Gastroesophageal sphincter (tissue), 4 donors: ENCODE measurements around the gene RTL10. TPM values are rescaled to one million over a fixed set of nuclear protein-coding genes. Genes with fewer than 3 reads are reported as not detected.

Source experiments
- ATAC-seq: fragments of 150-250 bp; one replicate; pipeline ENCODE4 v1.9.1; 2016; ENCODE audit warnings: mild to moderate bottlenecking, moderate library complexity
- H3K27ac ChIP-seq, 4 donors: fragments of 200-600 bp; sonication (generic) in 3 of 4; 1 replicate in 3 of 4; 2 replicates in 1 of 4; pipeline ENCODE4 v1.5.1; 2016 to 2019
- H3K27me3 ChIP-seq: fragments of 200-600 bp; sonication (generic); one replicate; pipeline ENCODE4 v1.5.1; 2019
- H3K36me3 ChIP-seq, 2 donors: fragments of 200-600 bp; sonication (generic); one replicate each; pipeline ENCODE4 v1.5.1; 2019; ENCODE audit warnings: control low read depth in 1 of 2
- H3K4me1 ChIP-seq, 3 donors: fragments of 200-600 bp; sonication (generic); 1 replicate in 2 of 3; 2 replicates in 1 of 3; pipeline ENCODE4 v1.5.1; 2016 to 2019; ENCODE audit warnings: control low read depth in 2 of 3
- H3K4me3 ChIP-seq, 2 donors: fragments of 200-600 bp; sonication (generic); one replicate each; pipeline ENCODE4 v1.5.1; 2019; ENCODE audit warnings: mild to moderate bottlenecking in 1 of 2, moderate library complexity in 1 of 2
- H3K9me3 ChIP-seq, 3 donors: fragments of 200-600 bp; sonication (generic); one replicate each; pipeline ENCODE4 v1.5.1; 2017 to 2019; ENCODE audit warnings: control low read depth in 2 of 3
- CTCF ChIP-seq, 4 experiments: fragments of 200-600 bp in 2 of 4; fragments of 450-650 bp in 2 of 4; sonication (generic) in 1 of 4; IDR thresholded peaks; one replicate each; pipeline ENCODE4 v1.5.1; 2017 to 2019; ENCODE audit warnings: antibody characterized with exemption in 4 of 4, mild to moderate bottlenecking in 2 of 4, moderate library complexity in 2 of 4
- EP300 ChIP-seq: sonication (generic); formaldehyde crosslinking; IDR thresholded peaks from one replicate; pipeline ENCODE4 v1.6.1; 2017; ENCODE audit warnings: antibody characterized with exemption, mild to moderate bottlenecking
- POLR2A ChIP-seq, 2 donors: fragments of 450-650 bp; IDR thresholded peaks; one replicate each; pipeline ENCODE4 v1.6.1; 2017; ENCODE audit warnings: antibody characterized with exemption in 2 of 2, mild to moderate bottlenecking in 2 of 2, moderate library complexity in 1 of 2
- POLR2AphosphoS5 ChIP-seq: sonication (generic); formaldehyde crosslinking; IDR thresholded peaks from one replicate; pipeline ENCODE4 v1.6.1; 2017; ENCODE audit warnings: antibody characterized with exemption
- WGBS, 2 donors: methylation state at CpG; one replicate each; pipeline ENCODE4 v1.1.5; 2018; ENCODE audit warnings: low coverage in 1 of 2; 5-methylcytosine and 5-hydroxymethylcytosine counted together
- total RNA-seq, 4 donors: library from RNA; depleted of rRNA; stranded (reverse); fragments of >200 nt; gene quantifications; one replicate each; pipeline ENCODE4 v1.1.0, GENCODE V29; 2016

Gene RTL10
- total RNA-seq, 4 donors from 2014 or later = 6.6 to 15.9 (median 10.4) TPM

DNA sequence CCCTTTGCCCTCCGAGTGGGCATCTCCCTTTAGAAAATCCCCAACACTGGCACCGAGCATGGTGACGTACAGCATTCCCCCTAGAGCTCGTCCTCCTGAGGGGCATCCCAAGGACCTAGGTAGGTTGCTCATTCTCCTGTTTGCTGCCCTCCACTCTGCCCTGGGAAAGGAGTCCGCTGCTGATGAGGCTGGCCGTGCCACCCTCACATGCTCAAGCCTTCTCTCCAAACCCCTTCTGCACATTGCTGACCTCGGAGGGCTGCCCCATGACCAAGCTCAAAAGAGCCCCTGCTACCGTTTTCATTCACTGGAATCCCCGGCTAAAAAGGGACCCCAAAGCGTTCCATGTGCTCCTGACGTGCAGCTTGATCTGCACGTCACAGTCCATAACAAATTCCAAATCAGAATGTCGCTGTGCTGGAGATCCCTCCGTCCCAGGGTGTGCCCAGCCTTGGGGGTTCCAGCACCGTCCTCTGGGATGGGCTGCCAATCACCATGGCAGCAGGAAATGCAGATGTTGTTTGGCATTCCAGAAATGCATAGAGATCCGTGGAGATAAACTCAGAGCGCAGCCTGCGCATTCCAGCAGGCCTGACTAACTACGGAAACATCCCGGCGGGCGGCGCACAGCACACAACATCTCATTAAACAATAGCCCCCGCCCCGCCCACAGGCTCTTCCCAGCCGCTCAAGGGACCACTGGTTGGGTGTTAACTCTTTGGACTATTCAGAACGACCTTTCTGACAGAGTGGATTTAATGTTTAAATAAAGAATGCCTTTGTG is 26.3 kb upstream of the RTL10 start:
- Histone ChIP-seq H3K4me1 (peaks cover 0 to 28% (median 28%) of the 10 kb centered on the region in 3 donors), H3K4me3 (peak overlapping the region in 1 of 2 donors; percentile 24), H3K9me3 (no peaks in the 10 kb centered on the region), H3K27me3 (no peaks in the 10 kb centered on the region), H3K36me3 (peaks cover 0 to 46% of the 10 kb centered on the region in 2 donors), H3K27ac (peak overlapping the region in 3 of 4 donors; percentile 51 to 71 (median 54))
- 8 to 12% methylated on average over 4 to 10 of the region's 27 CpGs for WGBS, 2 donors
- no peak for TF ChIP-seq EP300
- TF ChIP-seq POLR2A (IDR thresholded peaks at IDR 0.05) = no peak
- peak; percentile 33 for TF ChIP-seq POLR2AphosphoS5
- peak in 1 of 4 experiments; percentile 6 for TF ChIP-seq CTCF (IDR thresholded peaks at IDR 0.05)
- peak; percentile 79 for ATAC-seq

GRCh38 chr22:19879992-19880785 is 25.5 kb upstream of the RTL10 start:
- WGBS, 2 donors = no CpG with 5 or more reads among the region's 34 CpGs
- ATAC-seq = no peak

DNA sequence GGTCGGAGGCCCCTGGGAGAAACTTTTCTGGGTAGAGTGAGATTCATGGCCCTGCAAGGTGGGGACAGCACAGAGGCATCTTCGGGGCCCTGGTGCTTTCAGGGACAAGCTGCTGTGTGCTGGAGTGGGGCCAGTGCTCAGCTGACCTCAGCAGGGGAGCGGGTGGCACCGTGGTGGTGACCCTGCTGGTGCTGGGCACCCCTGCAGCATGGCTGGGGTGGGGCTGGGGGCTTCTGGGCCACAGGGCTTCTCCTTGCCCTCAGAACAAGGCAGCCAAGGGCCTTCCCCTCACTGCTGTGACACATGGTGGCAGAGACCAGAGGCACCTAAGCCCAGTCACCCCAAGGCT is 24.9 kb upstream of the RTL10 start:
- Histone ChIP-seq H3K36me3 (peaks cover 0 to 51% of the 10 kb centered on the region in 2 donors), H3K27ac (peak overlapping the region in 2 of 4 donors; percentile 54 to 71), H3K27me3 (no peaks in the 10 kb centered on the region), H3K4me1 (peaks cover 0 to 28% (median 28%) of the 10 kb centered on the region in 3 donors), H3K4me3 (no peak overlapping the region), H3K9me3 (no peaks in the 10 kb centered on the region)
- no peak for ATAC-seq
- WGBS, 2 donors = 88% methylated on average over 4 of the region's 4 CpGs; no CpG with 5 or more reads in 1 of the 2 donors
- TF ChIP-seq EP300 (no peak), CTCF (IDR thresholded peaks at IDR 0.05) (no peak), POLR2A (IDR thresholded peaks at IDR 0.05) (no peak), POLR2AphosphoS5 (no peak)

More at GRCh38 chr22:19879992-19880785, 25.5 kb upstream of the RTL10 start:
- H3K4me1 ChIP-seq = peaks cover 0 to 28% (median 28%) of the 10 kb centered on the region in 3 donors
- H3K27me3 ChIP-seq = no peaks in the 10 kb centered on the region
- H3K4me3 ChIP-seq = peak overlapping the region in 1 of 2 donors; percentile 24
- H3K36me3 ChIP-seq = peaks cover 0 to 48% of the 10 kb centered on the region in 2 donors
- H3K9me3 ChIP-seq = no peaks in the 10 kb centered on the region
- TF ChIP-seq POLR2AphosphoS5 = no peak
- TF ChIP-seq EP300 = no peak
- no peak for TF ChIP-seq CTCF (IDR thresholded peaks at IDR 0.05)
- TF ChIP-seq POLR2A (IDR thresholded peaks at IDR 0.05) = no peak
- peak overlapping the region in 3 of 4 donors; percentile 51 to 71 (median 54) for H3K27ac ChIP-seq

DNA sequence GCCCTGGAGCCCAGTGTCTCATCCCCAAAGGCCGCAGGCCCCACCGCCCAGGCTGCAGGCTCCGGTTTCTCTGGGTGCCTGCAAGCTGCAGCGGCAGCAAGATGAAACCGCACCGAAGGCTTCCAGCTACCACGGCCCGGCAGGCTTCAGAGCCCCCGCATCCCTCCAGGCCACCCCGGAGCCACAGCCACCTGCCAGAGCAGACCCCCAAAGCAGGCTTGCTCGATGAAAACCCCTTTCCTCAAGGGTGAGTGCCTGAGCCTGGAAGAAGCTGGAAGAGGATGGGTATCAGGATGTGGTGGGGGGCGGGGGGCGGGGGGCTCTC is 24.5 kb upstream of the RTL10 start:
- no CpG with 5 or more reads among the region's 13 CpGs for WGBS, 2 donors
- TF ChIP-seq CTCF (IDR thresholded peaks at IDR 0.05) (no peak), EP300 (no peak), POLR2A (IDR thresholded peaks at IDR 0.05) (no peak), POLR2AphosphoS5 (no peak)
- Histone ChIP-seq H3K27me3 (no peaks in the 10 kb centered on the region), H3K36me3 (peaks cover 0 to 54% of the 10 kb centered on the region in 2 donors), H3K4me3 (no peak overlapping the region), H3K9me3 (no peaks in the 10 kb centered on the region), H3K4me1 (peaks cover 0 to 28% (median 28%) of the 10 kb centered on the region in 3 donors), H3K27ac (peak overlapping the region in 1 of 4 donors; percentile 16)
- no peak for ATAC-seq
